Testis (tissue), 2 donors: ENCODE measurements around the gene TACSTD2.

ENCODE experiments used
- POLR2A ChIP-seq: fragments of 450-650 bp; IDR thresholded peaks from one replicate; pipeline ENCODE4 v1.6.1; 2017; ENCODE audit warnings: antibody characterized with exemption, mild to moderate bottlenecking, moderate library complexity
- TF ChIP-seq, protein P1 (sequence below), 3 experiments: fragments of 450-650 bp in 2 of 3; fragments of 200-600 bp in 1 of 3; sonication (generic) in 1 of 3; IDR thresholded peaks; one replicate each; pipeline ENCODE4 v1.5.1; 2016 to 2019; ENCODE audit warnings: antibody characterized with exemption in 3 of 3, mild to moderate bottlenecking in 2 of 3, moderate library complexity in 1 of 3

DNA sequence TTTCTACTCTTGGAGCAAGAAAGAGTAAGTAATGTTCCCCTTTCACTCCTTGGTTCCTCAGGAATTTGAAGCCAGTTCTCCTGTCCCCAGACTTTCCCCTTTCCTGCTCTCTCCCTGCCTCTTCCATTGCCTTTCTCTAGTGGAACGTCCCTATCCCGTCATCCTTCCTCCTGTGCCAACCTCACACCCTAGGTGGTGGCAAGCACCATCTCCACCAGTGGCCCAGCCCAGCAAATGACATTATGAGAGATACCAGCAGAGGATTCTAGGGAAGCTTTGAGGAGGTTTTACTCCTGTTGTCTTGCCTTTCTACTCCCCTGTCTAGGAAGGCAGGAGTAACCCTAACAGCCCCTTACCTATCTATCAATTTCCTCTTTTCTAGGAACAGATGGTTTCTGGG lies 8.1 kb upstream of the TACSTD2 start:
- TF ChIP-seq POLR2A, result no peak
- TF ChIP-seq, protein P1, sequence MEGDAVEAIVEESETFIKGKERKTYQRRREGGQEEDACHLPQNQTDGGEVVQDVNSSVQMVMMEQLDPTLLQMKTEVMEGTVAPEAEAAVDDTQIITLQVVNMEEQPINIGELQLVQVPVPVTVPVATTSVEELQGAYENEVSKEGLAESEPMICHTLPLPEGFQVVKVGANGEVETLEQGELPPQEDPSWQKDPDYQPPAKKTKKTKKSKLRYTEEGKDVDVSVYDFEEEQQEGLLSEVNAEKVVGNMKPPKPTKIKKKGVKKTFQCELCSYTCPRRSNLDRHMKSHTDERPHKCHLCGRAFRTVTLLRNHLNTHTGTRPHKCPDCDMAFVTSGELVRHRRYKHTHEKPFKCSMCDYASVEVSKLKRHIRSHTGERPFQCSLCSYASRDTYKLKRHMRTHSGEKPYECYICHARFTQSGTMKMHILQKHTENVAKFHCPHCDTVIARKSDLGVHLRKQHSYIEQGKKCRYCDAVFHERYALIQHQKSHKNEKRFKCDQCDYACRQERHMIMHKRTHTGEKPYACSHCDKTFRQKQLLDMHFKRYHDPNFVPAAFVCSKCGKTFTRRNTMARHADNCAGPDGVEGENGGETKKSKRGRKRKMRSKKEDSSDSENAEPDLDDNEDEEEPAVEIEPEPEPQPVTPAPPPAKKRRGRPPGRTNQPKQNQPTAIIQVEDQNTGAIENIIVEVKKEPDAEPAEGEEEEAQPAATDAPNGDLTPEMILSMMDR (IDR thresholded peaks at IDR 0.05), result no peak
